ENCODE measurements around the gene SPATA16.

Gene SPATA16

DNA sequence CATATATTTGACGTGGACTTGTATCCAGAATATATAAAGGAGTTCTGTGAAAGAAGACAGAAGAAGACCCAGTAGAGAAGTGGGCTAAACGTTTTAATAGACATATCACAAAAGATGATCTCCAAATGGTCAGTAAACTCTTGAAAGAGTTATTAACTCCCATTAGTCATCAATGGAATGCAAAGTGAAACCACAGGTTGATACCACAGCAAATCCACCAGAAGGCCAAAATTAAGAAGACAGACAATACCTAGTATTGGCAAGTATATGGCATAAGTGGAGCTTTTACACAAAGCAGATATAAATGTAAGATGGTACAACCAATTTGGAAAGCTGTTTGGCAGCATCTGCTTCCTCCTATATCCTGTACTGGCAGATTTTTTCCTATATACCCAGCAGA lies 6.0 kb downstream of the SPATA16 start:
- H3K27me3 ChIP-seq (ENCODE audit: control insufficient read depth, low read length): no peaks in the 10 kb centered on the region
- H3K27ac ChIP-seq (ENCODE audit: low read depth, low read length): no peak overlapping the region
- H3K4me2 ChIP-seq (ENCODE audit: low read length): no peak overlapping the region
- no peaks in the 10 kb centered on the region for H3K9me3 ChIP-seq (ENCODE audit: control insufficient read depth, insufficient read depth, low read length)
- no peaks in the 10 kb centered on the region for H3F3A ChIP-seq (ENCODE audit: control insufficient read depth, insufficient read depth)
- no peaks in the 10 kb centered on the region; the same call in 1 of the 2 replicates for H3K9me2 ChIP-seq (replicated peaks; ENCODE audit: control insufficient read depth, low read length)
- no peaks in the 10 kb centered on the region for H3K79me2 ChIP-seq (ENCODE audit: control insufficient read depth, low read length)
- H3K36me3 ChIP-seq (ENCODE audit: control insufficient read depth, low read length): no peaks in the 10 kb centered on the region
- H3K4me1 ChIP-seq (ENCODE audit: control insufficient read depth, low read length): no peaks in the 10 kb centered on the region
- TF ChIP-seq, protein P1, sequence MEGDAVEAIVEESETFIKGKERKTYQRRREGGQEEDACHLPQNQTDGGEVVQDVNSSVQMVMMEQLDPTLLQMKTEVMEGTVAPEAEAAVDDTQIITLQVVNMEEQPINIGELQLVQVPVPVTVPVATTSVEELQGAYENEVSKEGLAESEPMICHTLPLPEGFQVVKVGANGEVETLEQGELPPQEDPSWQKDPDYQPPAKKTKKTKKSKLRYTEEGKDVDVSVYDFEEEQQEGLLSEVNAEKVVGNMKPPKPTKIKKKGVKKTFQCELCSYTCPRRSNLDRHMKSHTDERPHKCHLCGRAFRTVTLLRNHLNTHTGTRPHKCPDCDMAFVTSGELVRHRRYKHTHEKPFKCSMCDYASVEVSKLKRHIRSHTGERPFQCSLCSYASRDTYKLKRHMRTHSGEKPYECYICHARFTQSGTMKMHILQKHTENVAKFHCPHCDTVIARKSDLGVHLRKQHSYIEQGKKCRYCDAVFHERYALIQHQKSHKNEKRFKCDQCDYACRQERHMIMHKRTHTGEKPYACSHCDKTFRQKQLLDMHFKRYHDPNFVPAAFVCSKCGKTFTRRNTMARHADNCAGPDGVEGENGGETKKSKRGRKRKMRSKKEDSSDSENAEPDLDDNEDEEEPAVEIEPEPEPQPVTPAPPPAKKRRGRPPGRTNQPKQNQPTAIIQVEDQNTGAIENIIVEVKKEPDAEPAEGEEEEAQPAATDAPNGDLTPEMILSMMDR (IDR thresholded peaks at IDR 0.05; ENCODE audit: low read depth, low read length, poor library complexity, severe bottlenecking): no peak
- TF ChIP-seq EZH2phosphoT487 (IDR thresholded peaks at IDR 0.05; ENCODE audit: borderline replicate concordance, low read length): no peak
- H4K20me1 ChIP-seq (ENCODE audit: control insufficient read depth, insufficient read depth, low read depth, low read length): no peaks in the 10 kb centered on the region
- H3K4me3 ChIP-seq (ENCODE audit: low read length): no peak overlapping the region

DNA sequence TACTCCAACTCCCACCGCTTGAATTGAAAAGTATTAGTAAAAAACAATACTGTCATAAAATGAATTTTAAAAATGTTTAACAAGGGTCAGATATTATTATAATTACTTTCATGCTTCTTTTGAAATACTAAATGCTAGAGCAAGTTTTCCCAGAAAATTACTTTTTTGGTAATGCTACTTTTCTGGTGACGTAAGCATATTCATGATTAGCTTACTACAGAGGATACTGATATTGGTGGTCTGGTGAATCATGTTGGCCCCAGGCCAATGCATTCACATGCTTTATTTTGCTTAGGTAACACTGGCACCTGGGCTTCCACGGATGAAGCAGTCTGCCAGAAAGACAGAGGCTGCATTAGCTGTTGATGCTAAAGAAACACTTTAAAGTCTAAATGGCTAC lies 12.4 kb downstream of the SPATA16 start:
- H3K27ac ChIP-seq (ENCODE audit: low read depth, low read length): no peak overlapping the region
- no peaks in the 10 kb centered on the region for H3K27me3 ChIP-seq (ENCODE audit: control insufficient read depth, low read length)
- H3K79me2 ChIP-seq (ENCODE audit: control insufficient read depth, low read length): no peaks in the 10 kb centered on the region
- no peaks in the 10 kb centered on the region for H3K36me3 ChIP-seq (ENCODE audit: control insufficient read depth, low read length)
- no peaks in the 10 kb centered on the region for H4K20me1 ChIP-seq (ENCODE audit: control insufficient read depth, insufficient read depth, low read depth, low read length)
- H3K4me3 ChIP-seq (ENCODE audit: low read length): no peak overlapping the region
- no peaks in the 10 kb centered on the region for H3K9me2 ChIP-seq (replicated peaks; ENCODE audit: control insufficient read depth, low read length)
- no peaks in the 10 kb centered on the region for H3K9me3 ChIP-seq (ENCODE audit: control insufficient read depth, insufficient read depth, low read length)
- no peak overlapping the region for H3K4me2 ChIP-seq (ENCODE audit: low read length)
- TF ChIP-seq EZH2phosphoT487 (IDR thresholded peaks at IDR 0.05; ENCODE audit: borderline replicate concordance, low read length): no peak
- TF ChIP-seq, protein P1 (IDR thresholded peaks at IDR 0.05; ENCODE audit: low read depth, low read length, poor library complexity, severe bottlenecking): no peak
- no peaks in the 10 kb centered on the region for H3F3A ChIP-seq (ENCODE audit: control insufficient read depth, insufficient read depth)
- no peaks in the 10 kb centered on the region for H3K4me1 ChIP-seq (ENCODE audit: control insufficient read depth, low read length)

DNA sequence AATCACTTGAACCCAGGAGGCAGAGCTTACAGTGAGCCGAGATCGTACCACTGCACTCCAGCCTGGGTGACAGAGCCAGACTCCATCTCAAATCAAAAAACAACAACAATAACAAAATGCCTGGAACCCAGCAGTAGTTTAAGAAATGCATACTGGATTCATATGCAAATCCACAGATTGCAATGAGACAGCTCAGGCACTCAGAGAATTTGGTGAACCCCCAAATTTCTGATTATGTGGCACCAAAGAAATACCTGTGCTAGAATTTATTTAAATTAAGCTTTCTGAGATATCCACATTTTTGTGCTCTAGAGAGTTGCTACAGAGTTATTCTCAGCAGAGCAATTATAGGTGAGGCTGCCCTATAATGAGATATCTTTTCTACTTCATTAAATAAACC lies 29.7 kb downstream of the SPATA16 start:
- no peak overlapping the region for H3K27ac ChIP-seq (ENCODE audit: low read depth, low read length)
- no peaks in the 10 kb centered on the region for H3K9me3 ChIP-seq (ENCODE audit: control insufficient read depth, insufficient read depth, low read length)
- no peaks in the 10 kb centered on the region for H4K20me1 ChIP-seq (ENCODE audit: control insufficient read depth, insufficient read depth, low read depth, low read length)
- H3K79me2 ChIP-seq (ENCODE audit: control insufficient read depth, low read length): no peaks in the 10 kb centered on the region
- H3K36me3 ChIP-seq (ENCODE audit: control insufficient read depth, low read length): no peaks in the 10 kb centered on the region
- TF ChIP-seq EZH2phosphoT487 (IDR thresholded peaks at IDR 0.05; ENCODE audit: borderline replicate concordance, low read length): no peak
- TF ChIP-seq, protein P1 (IDR thresholded peaks at IDR 0.05; ENCODE audit: low read depth, low read length, poor library complexity, severe bottlenecking): no peak
- H3K4me3 ChIP-seq (ENCODE audit: low read length): no peak overlapping the region
- H3K27me3 ChIP-seq (ENCODE audit: control insufficient read depth, low read length): no peaks in the 10 kb centered on the region
- no peaks in the 10 kb centered on the region for H3K4me1 ChIP-seq (ENCODE audit: control insufficient read depth, low read length)
- no peak overlapping the region for H3K4me2 ChIP-seq (ENCODE audit: low read length)
- H3F3A ChIP-seq (ENCODE audit: control insufficient read depth, insufficient read depth): no peaks in the 10 kb centered on the region
- no peaks in the 10 kb centered on the region for H3K9me2 ChIP-seq (replicated peaks; ENCODE audit: control insufficient read depth, low read length)

DNA sequence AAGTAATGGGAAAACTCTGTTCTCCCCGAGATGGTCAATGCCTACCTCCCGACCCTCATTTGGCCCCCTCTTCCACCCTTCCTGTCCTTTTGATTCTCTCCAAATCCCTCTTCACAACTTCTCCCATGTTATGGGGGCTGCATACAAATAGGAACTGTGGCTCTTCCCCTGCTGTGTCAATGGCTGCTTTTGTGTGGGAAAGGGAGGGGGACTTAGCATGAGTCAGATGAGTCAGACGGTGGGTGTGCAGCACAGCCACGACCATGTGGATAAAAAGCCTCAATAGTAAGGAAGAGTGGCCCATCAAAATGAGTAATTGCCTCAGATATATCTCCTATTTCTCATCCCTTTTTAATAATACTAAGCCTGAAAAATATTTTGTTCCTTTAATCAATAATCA lies 31.9 kb downstream of the SPATA16 start:
- Histone ChIP-seq H3K4me2 (ENCODE audit: low read length) (no peak overlapping the region), H3K27ac (ENCODE audit: low read depth, low read length) (no peak overlapping the region), H4K20me1 (ENCODE audit: control insufficient read depth, insufficient read depth, low read depth, low read length) (no peaks in the 10 kb centered on the region), H3K9me3 (ENCODE audit: control insufficient read depth, insufficient read depth, low read length) (no peaks in the 10 kb centered on the region), H3K36me3 (ENCODE audit: control insufficient read depth, low read length) (no peaks in the 10 kb centered on the region), H3K27me3 (ENCODE audit: control insufficient read depth, low read length) (no peaks in the 10 kb centered on the region), H3K9me2 (replicated peaks; ENCODE audit: control insufficient read depth, low read length) (no peaks in the 10 kb centered on the region), H3K4me3 (ENCODE audit: low read length) (no peak overlapping the region), H3F3A (ENCODE audit: control insufficient read depth, insufficient read depth) (no peaks in the 10 kb centered on the region), H3K4me1 (ENCODE audit: control insufficient read depth, low read length) (no peaks in the 10 kb centered on the region), H3K79me2 (ENCODE audit: control insufficient read depth, low read length) (no peaks in the 10 kb centered on the region)
- TF ChIP-seq, protein P1 (IDR thresholded peaks at IDR 0.05; ENCODE audit: low read depth, low read length, poor library complexity, severe bottlenecking): no peak
- TF ChIP-seq EZH2phosphoT487 (IDR thresholded peaks at IDR 0.05; ENCODE audit: borderline replicate concordance, low read length): no peak

All from DOHH2 (cell line).